NCI-H2081 (cell line): ENCODE data around the gene ADAP1.
A peak's percentile ranks its signal among the peaks of the same experiment; 100 is the strongest.
"Not testable (repeated sequence)": the region's sequence is repeated elsewhere in the genome, so short reads cannot be mapped to it uniquely, and the experiment has no call there.

Source experiments
- DNase-seq, 2 experiments: peaks; one replicate each; lab custom pipeline; 2025; lab: John Stamatoyannopoulos, UW

ADAP1 gene

DNA sequence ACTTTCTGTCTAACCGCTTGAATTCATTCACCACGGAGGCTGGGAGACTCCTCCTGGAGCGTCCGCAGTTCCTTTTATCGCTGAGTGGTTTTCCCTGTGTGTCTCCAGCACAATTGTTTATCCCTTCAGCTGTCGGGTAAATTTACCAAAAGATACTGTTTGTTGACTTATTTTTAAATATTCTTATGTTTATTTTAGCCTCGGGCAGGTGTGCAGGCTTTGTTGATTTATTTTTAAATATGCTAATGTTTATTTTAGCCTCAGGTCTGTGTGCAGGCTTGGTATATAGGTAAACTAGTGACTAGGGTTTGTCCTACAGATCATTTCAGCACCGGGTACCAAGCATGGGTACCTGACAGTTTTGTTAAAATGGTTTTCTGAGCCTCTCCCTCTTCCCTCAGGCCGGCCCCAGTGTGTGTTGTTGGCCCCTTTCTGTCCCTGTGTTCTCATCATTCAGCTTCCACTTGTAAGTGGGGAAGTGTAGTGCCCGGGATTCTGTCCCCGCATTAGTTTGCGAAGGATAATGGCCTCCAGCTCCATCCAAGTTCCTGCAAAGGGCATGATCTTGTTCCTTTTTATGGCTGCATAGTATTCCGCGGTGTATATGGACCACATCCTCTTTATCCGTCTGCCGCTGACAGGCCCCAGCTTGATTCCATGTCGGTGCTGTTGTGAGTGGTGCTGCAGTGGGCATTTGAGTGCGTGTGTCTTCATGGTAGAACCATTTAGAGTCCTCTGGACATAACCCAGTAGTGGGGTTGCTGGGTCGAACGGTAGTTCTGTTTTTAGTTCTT, 72.8 kb downstream of the ADAP1 start:
- peak; percentile 62 to 89 for DNase-seq

DNA sequence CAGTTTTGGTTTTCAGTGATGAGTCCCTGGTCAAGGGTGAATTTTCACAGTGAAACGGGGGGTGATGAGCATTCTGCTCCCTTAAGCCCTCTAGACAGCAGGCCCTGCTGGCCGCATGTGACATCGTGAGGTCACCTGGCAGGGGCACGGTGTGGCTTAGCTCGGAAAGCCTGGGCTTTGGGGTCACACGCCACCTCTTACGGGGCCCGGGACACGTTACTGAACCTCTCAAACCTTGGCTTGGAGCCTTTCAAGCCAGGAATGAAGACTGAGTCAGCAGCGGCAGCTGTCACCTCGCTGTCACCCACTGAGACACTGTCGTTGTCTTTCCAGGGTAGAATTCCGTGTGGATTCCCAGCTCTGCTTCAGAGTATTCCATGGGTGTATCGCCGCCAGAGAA, 74.0 kb downstream of the ADAP1 start:
- DNase-seq: peak in 1 of 2 experiments; percentile 26

DNA sequence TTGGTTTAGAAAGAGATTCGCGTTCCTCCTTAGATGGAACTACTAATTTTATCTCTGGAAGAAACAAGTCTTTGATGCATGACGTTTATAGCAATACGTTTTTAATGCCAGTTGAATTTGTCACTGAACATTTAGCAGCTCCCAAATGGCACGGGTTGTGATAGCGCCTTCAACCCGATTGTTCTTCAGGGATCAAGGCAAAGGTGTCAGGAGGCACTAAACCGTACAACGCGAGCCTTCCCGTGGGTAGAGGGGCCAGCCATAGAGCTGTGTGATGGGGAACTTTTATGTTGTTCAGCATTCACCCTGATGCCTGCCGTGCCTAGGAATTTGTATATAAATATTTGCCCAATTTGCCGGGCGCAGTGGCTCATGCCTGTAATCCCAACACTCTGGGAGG, 74.8 kb downstream of the ADAP1 start:
- DNase-seq: no peak

DNA sequence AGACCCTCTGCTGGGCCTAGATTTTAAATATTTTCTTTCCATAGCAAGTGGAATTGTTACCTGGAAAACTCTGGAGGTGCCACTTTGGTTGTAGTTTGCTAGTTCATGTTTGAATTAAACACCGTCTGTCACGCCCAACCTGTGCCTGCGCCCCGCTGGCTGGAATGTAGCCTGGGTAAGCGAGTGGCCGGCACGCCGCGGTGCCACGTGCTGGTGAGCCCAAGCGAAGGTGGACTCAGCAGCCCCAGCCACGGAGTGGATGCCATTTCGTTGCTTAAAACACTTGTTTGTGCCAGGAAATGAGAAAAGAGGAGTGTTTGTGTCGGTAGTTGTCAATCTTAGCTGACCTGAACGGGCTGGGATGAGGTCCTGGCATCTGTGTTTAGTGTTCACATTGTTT, 75.4 kb downstream of the ADAP1 start:
- no peak for DNase-seq

DNA sequence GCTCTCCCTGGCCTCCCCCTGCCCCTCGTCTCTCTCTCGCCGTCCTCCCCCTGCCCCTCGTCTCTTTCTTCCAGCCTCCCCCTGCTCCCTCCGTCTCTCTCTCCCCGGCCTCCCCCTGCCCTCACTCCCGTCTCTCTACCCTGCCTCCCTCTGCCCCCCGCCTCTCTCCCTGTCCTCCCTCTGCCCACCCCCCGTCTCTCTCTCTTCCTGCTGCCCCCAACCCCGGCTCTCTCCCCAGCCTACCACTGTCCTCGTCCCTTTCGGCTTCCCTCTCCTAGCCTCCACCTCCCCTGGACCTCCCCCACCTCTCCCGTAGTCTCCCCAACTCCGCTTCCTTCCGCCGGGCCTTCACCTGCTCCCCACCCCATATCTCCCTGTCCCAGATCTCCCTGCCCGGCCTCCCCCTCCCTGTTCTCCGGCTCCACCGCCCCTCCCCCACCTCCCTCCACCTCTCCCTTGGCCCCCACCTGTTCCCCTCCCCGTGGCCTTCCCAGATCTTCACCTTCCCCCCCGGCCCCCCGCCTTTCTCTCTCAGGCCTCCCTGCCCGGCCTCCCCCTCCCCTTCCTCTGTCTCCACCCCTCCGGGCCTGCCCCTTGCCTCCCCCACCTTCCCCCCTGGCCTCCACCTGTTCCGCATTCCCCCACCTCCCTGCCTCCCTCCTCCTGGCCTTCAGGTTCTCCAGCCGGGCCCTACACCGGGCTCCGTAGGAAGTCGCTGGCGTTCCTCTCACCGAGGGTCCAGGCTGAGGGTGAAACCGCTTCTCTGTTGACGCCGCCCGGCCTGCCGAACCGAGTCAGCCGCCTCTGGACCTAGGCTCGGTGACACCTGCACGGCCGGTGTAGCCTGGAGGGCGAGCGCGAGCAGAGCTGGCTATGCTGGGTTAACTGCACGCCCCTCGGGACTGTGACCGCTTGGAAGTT, 76.9 kb downstream of the ADAP1 start:
- DNase-seq: peak; percentile 25 to 48

DNA sequence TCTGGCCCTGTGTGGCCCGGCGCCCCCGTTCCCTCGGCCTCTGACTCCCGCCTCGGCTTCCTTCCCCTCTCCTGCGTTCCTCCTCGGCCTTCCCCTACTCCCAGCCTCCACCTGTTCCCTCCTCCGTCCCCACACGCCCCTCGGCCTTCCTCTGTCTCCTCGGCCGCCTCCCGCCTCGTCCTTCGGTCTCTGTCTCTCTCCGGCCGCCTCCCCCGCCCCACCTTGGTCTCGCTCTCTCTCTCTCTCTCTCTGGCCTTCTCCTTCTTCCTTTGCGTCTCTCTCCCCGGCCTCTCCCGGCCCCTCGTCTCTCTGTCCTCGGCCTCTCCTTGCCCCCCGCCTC, 77.5 kb downstream of the ADAP1 start:
- DNase-seq: peak; percentile 40 to 51

DNA sequence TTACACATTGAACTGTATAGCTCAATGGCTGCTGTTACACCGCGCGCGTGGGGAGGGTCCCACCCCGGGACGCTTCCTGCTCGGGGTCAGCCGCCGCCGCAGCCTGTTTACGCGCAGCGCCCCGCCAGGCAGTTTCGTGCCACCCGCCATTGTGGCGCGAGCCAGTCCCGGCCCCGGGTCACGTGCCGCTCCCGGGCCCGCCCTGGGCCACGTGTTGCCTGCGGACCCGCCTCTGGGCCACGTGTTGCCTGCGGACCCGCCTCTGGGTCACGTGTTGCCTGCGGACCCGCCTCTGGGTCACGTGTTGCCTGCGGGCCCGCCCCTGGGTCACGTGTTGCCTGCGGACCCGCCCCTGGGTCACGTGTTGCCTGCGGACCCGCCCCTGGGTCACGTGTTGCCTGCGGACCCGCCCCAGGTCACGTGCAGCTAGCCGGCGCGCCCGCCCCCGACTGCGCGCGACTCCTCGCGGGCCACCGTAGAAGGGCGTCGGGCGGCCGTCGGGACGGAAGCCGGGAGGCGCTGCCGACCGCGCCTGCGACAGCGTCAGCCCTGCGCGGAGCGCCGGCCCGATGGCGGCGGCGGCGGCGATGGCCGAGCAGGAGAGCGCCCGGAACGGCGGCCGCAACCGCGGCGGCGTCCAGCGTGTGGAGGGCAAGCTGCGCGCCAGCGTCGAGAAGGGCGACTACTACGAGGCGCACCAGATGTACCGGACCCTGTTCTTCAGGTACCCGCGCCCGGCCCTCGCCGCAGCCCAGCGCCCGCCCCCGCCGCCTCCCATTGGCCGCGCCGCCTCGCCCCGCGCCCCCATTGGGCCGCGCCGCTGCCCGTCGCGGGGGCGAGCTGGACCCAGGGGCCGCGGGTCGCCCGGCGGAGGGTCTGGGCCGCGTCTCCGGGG, 78.2 kb downstream of the ADAP1 start, which contains the start of gene GET4:
GET4 (plus strand) TSS at position 478 of the 895 bp plus-strand sequence; CDS start at position 570, 92 bp downstream.
- peak; percentile 97 for DNase-seq

DNA sequence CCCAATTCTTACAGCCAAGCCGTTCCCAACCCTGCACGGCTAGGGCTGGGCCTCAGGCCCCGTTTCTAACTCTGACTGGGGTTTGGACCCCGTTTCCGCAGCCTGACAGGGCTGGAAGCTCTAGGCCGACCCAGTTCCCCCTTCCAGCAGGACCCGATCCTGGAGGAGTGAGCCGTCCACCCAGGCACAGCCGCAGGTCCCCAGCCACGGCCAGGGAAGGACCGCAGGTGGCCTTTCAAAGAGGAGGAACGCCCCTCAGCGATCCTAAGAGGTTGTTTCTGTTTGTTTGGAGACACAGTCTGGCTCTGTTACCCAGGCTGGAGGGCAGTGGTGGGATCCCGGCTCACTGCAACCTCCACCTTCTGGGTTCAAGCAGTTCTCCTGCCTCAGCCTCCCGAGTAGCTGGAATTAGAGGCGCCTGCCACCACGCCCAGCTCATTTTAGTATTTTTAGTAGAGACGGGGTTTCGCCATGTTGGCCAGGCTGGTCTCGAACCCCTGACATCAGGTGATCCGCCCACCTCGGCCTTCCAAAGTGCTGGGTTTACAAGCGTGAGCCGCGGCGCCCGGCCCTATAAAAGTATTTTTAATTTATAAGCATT, 78.9 kb downstream of the ADAP1 start:
- peak in 1 of 2 experiments; percentile 49 for DNase-seq

DNA sequence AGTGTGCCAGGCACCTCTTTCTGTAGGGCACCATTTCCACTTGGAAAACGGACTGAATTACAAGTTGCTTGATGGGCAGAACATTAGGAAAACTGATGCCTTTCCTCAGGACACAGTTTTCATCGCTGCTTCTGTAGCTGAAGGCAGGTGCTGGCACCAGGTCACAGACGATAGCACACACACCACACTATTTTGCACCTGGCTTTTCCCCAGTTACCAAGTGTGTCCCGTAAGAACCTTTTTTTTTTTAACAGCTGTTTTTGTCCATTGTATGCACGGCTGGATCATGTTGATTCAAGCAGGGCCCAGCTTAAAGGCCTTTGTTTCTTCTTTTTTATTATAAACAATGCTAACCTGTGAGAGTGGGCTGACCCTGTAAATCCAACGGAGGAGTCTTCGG, 79.4 kb downstream of the ADAP1 start:
- peak; percentile 40 to 81 for DNase-seq

DNA sequence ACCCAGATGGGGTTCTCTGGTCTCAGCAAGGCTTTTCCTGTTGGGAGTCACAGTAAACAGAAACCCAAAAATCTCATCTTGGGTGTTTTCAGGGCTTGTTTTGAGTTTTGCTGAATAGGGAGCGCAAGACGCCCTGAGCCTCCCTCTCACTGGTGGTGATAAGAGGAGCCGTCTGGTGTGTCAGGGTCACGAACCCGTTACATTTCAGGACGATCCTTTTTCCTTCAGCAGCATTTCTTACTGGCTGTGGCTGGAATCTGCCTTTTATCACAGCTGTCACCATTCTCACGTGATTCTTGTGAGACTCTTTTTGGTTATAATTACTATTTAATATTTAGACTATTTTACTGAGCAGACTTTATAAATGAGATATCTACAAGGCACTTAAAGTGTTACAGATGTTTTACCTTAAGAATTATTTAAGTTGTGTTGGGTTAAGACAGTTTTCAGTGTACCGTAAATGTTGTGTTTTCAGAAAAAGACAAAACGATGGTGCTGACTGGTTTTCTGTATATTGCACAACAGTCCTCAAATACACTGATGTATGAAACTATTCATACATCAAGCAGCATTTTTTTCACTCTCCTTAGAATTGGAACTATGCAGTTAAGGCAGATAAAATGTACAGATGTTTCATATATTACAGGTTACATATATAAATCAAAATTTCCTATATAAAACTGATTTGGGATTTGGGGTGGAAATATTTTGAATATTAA, 80.3 kb downstream of the ADAP1 start:
- no peak for DNase-seq

DNA sequence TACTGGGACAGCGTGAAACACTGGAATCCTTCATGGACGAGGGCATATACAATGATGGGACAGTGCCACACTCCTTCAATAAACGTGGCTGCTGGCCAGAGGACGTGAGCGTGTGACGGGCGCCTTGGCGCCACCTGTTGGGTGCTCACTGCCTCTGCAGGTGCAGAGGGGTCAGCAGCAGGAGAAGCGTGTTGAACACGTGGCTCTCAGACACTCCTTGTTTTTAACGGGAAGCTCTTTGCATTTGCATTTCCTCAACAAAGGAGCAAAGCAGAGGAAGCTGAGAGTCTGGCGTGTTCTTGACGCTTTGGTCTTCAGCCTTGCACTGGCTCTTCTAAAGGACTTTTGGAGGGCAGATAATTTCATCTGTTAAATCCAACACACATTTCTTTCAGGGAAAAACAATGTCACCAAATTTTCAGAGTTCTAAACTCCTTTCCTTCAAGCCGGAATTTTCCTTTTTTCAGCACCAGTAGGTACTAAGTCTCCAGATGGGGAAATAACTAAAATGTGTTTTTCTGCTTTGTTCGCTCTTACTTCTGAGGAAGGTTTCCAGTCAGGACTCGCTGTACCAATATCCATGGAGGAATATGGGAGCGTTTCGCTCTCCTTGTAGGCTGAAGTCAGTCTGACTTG, 81.0 kb downstream of the ADAP1 start:
- DNase-seq: peak; percentile 81 to 90

DNA sequence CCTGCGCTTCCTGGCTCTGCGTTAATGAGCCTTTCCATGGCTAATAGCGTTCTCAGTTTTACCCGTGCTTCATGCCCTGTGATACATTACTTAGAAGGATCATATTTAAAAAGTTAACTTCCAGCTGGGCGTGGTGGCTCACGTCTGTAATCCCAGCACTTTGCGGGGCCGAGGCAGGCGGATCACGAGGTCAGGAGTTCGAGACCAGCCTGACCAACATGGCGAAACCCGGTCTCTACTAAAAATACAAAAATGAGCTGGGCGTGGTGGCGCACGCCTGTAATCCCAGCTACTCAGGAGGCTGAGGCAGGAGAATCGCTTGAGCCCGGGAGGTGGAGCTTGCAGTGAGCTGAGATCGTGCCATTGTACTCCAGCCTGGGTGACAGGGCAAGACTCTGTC, 81.8 kb downstream of the ADAP1 start:
- not testable (repeated sequence) for DNase-seq

DNA sequence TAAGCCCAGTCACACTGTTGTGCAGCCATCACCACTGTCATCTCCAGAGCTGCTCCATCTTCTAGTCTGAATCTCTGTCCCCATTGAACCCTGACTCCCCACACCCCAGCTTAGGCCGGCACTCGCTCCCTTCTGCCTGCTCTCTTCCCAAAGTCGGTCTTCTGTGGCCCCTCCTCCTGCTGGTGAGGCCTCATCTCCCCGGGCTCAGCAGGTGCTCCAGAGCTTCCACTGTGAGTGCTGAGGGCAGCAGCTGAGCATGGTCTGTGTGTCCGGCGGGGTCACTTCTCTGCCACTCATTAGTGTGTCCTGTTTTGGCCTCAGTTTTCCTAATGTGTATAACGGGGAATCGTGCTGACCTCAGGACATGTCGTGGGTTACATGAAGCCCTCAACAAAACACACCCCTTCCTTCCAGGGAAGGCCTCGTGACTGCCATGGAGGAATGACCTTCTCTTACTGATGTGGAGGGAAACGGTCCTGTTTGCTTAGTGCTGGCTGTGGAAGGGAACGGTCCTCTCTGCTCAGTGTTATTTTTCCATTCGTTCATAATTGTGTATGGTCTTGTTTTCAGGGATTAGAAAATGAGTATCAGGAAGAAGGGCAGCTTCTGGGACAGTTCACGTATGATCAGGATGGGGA, 82.5 kb downstream of the ADAP1 start:
- no peak for DNase-seq

DNA sequence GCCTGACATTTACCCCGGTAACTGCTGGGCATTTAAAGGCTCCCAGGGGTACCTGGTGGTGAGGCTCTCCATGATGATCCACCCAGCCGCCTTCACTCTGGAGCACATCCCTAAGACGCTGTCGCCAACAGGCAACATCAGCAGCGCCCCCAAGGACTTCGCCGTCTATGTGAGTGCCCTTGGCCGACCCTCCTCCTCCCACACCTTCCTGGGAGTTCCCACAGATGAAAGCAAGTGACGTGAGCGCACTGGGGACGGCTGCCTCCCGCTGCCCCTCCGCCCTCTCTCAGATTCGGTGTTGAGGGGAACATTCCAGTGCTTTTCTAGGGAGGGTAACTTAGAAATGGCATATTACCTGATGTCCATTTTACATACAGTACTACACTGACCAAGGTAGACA, 85.1 kb downstream of the ADAP1 start:
- no peak for DNase-seq

DNA sequence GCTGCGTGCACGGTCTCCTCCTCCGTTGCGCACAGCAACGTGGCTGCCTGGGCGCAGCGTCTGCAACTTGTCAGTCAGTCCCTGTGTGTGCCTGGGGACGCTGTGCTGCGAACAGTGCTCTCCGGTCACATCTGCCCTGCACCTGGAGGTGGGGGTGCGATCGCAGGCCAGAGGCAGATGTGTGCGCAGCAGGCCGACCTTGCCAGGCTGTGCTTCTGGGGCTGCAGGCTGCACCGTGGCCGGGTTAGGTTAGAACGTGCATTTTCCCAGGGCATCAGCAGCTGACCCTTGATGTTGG, 86.3 kb downstream of the ADAP1 start:
- DNase-seq: no peak

DNA sequence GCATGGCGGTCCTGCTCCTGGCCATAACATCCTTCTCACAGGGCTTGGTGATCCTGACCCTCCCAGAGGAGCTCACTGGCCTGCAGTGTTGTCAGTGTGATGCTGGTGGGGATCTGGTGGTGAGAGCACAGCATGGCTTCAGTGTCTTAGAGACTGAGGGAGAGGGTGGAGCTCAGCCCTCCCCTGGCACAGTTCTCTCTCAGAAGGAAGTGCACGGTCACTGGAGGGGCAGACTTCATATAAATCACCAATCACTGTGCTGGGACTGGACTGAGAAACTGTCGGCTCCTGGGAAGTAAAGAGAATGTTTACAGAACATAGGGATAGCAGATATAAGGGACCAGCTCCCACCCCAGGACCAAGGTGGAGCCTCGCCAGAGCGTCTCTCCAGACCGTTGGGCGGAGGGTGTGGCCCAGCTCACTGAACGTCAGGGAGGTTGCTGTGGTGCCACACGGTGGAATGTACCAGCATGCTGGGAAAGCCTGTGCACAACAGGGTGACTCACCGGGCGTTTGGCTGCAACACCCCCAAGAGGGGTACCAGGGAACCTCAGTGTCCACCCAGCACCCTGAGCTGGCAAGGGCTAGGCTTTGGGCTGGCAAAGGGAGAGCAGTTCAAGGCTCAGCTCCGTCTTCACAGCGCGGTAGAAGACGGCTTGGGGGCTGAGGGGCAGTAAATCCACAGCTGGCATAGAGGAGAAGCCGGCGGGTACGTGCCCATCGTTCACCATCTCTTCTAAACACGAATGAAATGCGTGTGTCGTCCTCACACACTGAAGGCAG, 86.9 kb downstream of the ADAP1 start:
- no peak for DNase-seq

DNA sequence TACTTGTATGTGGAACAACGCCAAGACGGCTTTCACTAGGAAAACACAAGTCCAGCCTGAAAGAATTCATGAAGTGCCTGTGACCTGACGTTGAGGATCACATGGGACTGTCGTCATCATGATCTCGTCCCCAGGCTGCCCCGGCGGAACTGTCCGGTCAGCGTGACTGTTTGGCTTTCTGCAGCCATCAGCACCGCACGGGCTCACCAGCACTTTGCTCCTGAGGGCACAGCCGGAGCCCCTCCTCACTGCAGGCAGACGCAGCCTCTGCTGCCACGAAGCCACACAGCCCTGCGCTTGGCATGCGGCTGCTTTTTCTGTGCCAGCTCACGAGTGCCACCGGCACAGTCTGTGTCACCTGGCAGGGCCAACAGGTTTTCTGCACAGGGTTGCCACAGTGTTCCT, 87.5 kb downstream of the ADAP1 start:
- DNase-seq: no peak

DNA sequence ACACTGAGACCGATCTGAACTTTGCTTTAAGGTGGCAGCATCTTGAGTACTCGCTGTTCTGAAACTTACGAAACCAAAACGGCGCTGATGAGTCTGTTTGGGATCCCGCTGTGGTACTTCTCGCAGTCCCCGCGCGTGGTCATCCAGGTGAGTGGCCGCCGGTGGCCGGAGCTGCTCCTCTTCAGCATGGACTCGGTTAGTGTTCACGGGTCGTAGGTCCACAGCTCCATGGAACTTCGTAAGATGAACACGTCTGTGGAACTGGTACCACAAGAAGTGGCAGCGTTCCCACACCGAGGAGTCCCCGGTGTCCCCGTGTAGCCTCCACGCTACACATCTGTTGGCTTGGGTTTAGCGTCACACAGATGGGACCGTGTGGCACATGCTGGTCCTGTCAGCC, 88.6 kb downstream of the ADAP1 start:
- no peak for DNase-seq

DNA sequence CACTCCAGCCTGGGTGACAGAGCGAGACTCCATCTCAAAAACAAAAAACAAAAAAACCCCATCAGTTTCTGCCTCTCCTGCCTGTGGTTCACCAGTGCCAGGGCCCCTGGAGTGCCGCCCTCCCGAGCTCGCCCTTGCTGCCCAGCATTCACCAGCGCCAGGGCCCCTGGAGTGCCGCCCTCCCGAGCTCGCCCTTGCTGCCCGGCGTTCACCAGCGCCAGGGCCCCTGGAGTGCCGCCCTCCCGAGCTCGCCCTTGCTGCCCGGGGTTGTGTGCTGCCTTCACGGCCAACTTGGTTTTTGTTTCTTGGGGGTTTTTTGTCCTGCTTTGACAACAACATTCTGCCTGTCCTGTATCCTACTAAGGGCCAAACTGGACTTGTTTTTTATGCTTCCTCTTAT, 91.4 kb downstream of the ADAP1 start:
- DNase-seq: no peak
